Adrenal gland (tissue), 12 donors: ENCODE data around the gene GLIPR1. TPM values are rescaled to one million over a fixed set of nuclear protein-coding genes. Genes with fewer than 3 reads are reported as not detected.
A peak's percentile ranks its signal among the peaks of the same experiment; 100 is the strongest.

Experiments
- DNase-seq, 7 donors: peaks; one replicate each; pipeline ENCODE4 v3.0.0-alpha.2; 2019 to 2020
- H3K27ac ChIP-seq, 5 donors: fragments of 200-600 bp; sonication (generic) in 4 of 5; 1 replicate in 3 of 5; 2 replicates in 2 of 5; pipeline versions ENCODE4 v1.5.1 to v1.8.0; 2016 to 2020; ENCODE audit warnings: mild to moderate bottlenecking in 1 of 5
- H3K27me3 ChIP-seq: fragments of 200-600 bp; 2 replicates; pipeline ENCODE4 v1.8.0; 2021
- H3K36me3 ChIP-seq, 2 donors: fragments of 200-600 bp; replicated peaks in 1 of 2; 1 replicate in 1 of 2; 2 replicates in 1 of 2; pipeline versions ENCODE4 v1.5.1 to v1.8.0; 2018 to 2022
- H3K4me1 ChIP-seq, 2 donors: fragments of 200-600 bp; replicated peaks in 1 of 2; 1 replicate in 1 of 2; 2 replicates in 1 of 2; pipeline versions ENCODE4 v1.5.1 to v1.8.0; 2018 to 2021
- H3K4me3 ChIP-seq, 4 donors: fragments of 200-600 bp; sonication (generic) in 3 of 4; one replicate each; pipeline ENCODE4 v1.5.1; 2016 to 2018
- H3K9me3 ChIP-seq, 3 donors: fragments of 200-600 bp; sonication (generic) in 1 of 3; replicated peaks in 1 of 3; 1 replicate in 2 of 3; 2 replicates in 1 of 3; pipeline versions ENCODE4 v1.5.1 to v1.8.0; 2016 to 2021
- POLR2A ChIP-seq, 2 donors: fragments of 450-650 bp; IDR thresholded peaks; one replicate each; pipeline ENCODE4 v1.6.1; 2017; ENCODE audit warnings: antibody characterized with exemption in 2 of 2, mild to moderate bottlenecking in 2 of 2, moderate library complexity in 1 of 2
- WGBS, 4 donors: extraction: QIAGEN DNeasy Blood & Tissue Kit in 2 of 4; methylation state at CpG; one replicate each; pipeline versions ENCODE4 v1.1.5 to v1.1.7; 2013 to 2017; 5-methylcytosine and 5-hydroxymethylcytosine counted together
- intact Hi-C, 2 donors: fragments of 100-400 bp; cut with DNase I; formaldehyde crosslinking; loops; one replicate each; pipeline versions ENCODE4 v1.14.1 to v1.15.0; 2022 to 2023
- polyA plus RNA-seq, 3 donors: library from polyadenylated mRNA; stranded (reverse); fragments of 200-250 nt in 2 of 3; fragments of 350-450 nt in 1 of 3; fragmentation: Illumina TruSeq in 1 of 3; extraction: RNeasy Lipid Tissue Mini Kit (QIAGEN cat#74804) in 1 of 3; gene quantifications; one replicate each; pipeline ENCODE4 v1.2.3, GENCODE V29; 2013 to 2014
- total RNA-seq, 9 donors: library from RNA; depleted of rRNA in 4 of 9; stranded (reverse); fragments of >200 nt in 4 of 9; fragments of 120-200 nt in 1 of 9; fragmentation: NEBNext Ultra II Directional in 1 of 9; extraction: Animal tissue kit (Norgen Biotek cat#: 25700) in 1 of 9; gene quantifications; one replicate each; pipeline versions ENCODE4 v1.1.0 to v1.2.4, GENCODE V29; 2013 to 2023
- TF ChIP-seq, protein P1 (sequence below), 6 experiments: fragments of 450-650 bp in 4 of 6; fragments of 200-600 bp in 2 of 6; sonication (generic) in 1 of 6; IDR thresholded peaks; 1 replicate in 5 of 6; 2 replicates in 1 of 6; pipeline versions ENCODE4 v1.5.1 to v1.8.0; 2016 to 2021; ENCODE audit warnings: antibody characterized with exemption in 6 of 6, mild to moderate bottlenecking in 2 of 6, moderate library complexity in 1 of 6
- donor health status: healthy with polysubstance abuse.
- donor health status: Bipolar disorder and iron deficiency.
- donor health status: DM: yes; HTN: yes; CAD: no.
- donor health status: DM: no; HTN: no; CAD: no.
- donor health status: DM: no; HTN: no; CAD: no.
- donor health status: DM: yes; HTN: yes; CAD: no.

GLIPR1 gene
- total and polyA plus RNA-seq, 12 donors, result 5.6 to 48.5 (median 22.4) TPM

DNA sequence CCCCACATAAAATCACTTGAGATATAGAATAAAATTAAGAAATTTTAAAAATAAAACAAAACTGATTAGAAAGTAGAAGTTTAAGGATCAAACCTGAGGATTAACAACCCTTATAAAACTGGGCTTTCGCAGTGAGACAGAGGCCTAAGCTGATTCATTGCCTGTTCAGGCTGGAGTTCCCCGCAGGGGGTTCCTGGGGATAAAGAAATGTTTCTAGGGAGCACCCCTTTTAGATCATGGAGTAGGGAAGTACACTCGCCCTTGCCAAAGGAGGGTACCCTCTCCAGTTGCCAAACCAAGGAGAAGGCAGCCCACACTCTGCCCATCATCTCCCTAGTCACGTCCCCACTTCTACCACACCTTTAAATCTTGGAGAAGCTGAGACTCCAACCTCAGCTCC lies 6.8 kb downstream of the GLIPR1 start:
- no peaks in the 10 kb centered on the region for H3K36me3 ChIP-seq
- no peaks in the 10 kb centered on the region for H3K27me3 ChIP-seq
- WGBS, 4 donors, result 92 to 98% (median 94%) methylated on average over 4 of the region's 4 CpGs
- no peaks in the 10 kb centered on the region for H3K9me3 ChIP-seq
- DNase-seq, result no peak
- H3K4me1 ChIP-seq, result peaks cover 0 to 15% of the 10 kb centered on the region in 2 donors
- no peak overlapping the region for H3K4me3 ChIP-seq
- no peak for TF ChIP-seq POLR2A (IDR thresholded peaks at IDR 0.05)
- TF ChIP-seq, protein P1, sequence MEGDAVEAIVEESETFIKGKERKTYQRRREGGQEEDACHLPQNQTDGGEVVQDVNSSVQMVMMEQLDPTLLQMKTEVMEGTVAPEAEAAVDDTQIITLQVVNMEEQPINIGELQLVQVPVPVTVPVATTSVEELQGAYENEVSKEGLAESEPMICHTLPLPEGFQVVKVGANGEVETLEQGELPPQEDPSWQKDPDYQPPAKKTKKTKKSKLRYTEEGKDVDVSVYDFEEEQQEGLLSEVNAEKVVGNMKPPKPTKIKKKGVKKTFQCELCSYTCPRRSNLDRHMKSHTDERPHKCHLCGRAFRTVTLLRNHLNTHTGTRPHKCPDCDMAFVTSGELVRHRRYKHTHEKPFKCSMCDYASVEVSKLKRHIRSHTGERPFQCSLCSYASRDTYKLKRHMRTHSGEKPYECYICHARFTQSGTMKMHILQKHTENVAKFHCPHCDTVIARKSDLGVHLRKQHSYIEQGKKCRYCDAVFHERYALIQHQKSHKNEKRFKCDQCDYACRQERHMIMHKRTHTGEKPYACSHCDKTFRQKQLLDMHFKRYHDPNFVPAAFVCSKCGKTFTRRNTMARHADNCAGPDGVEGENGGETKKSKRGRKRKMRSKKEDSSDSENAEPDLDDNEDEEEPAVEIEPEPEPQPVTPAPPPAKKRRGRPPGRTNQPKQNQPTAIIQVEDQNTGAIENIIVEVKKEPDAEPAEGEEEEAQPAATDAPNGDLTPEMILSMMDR (IDR thresholded peaks at IDR 0.05), result no peak
- no peak overlapping the region for H3K27ac ChIP-seq
- intact Hi-C loops, result no loop called here

DNA sequence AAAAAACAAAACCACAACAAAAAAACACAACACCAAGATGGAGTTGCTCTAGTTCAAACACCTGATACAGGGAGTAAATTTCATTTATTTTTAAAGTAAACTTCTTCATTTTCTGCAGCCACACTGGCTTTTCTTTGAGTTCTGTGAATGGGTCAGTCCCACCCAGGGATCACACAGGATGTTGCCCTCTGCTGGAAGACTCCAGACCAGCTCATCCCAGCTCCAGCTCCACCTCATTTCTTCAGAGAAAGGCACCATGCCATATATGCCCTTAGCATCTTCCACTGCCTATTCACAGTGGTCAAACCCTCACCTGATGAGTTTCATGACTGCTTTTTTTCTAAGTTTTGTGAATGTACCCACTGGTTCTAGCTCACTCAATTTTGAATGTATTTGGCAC lies 8.0 kb downstream of the GLIPR1 start:
- no peak overlapping the region for H3K4me3 ChIP-seq
- TF ChIP-seq POLR2A (IDR thresholded peaks at IDR 0.05), result no peak
- TF ChIP-seq, protein P1 (IDR thresholded peaks at IDR 0.05), result peak in 5 of 6 experiments; percentile 28 to 43 (median 40)
- H3K36me3 ChIP-seq, result peaks cover 0 to 5% of the 10 kb centered on the region in 2 donors
- no peaks in the 10 kb centered on the region for H3K9me3 ChIP-seq
- peaks cover 0 to 15% of the 10 kb centered on the region in 2 donors for H3K4me1 ChIP-seq
- no peak overlapping the region for H3K27ac ChIP-seq
- H3K27me3 ChIP-seq, result no peaks in the 10 kb centered on the region
- intact Hi-C loops, result no loop called here
- DNase-seq, result peak in 4 of 7 donors; percentile 35 to 66 (median 46)

DNA sequence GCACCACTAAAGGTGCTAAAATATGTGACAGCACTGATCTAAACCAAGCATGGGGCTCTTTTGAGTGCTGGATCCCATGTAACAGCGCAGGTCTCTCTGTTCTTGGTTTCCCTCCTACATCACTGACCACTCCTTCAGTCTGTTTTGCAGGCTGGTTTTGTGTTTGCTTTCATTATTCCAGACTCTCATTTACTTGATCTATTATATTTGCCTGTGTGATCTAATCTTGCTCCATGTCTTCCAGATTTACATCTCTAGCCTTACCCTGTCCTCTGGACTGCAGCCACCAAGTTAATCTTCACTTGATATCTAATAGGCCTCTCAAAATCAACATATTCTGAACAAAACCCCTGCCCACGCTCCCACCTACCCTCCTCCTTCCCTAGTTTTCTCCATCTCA lies 8.6 kb downstream of the GLIPR1 start:
- no peak for DNase-seq
- H3K27ac ChIP-seq, result no peak overlapping the region
- 85 to 98% (median 90%) methylated on average over 2 of the region's 2 CpGs for WGBS, 4 donors
- intact Hi-C loops, result no loop called here
- H3K4me3 ChIP-seq, result no peak overlapping the region
- TF ChIP-seq POLR2A (IDR thresholded peaks at IDR 0.05), result no peak
- TF ChIP-seq, protein P1 (IDR thresholded peaks at IDR 0.05), result no peak
- H3K27me3 ChIP-seq, result no peaks in the 10 kb centered on the region
- no peaks in the 10 kb centered on the region for H3K9me3 ChIP-seq
- peaks cover 0 to 10% of the 10 kb centered on the region in 2 donors for H3K4me1 ChIP-seq
- peaks cover 0 to 5% of the 10 kb centered on the region in 2 donors for H3K36me3 ChIP-seq

DNA sequence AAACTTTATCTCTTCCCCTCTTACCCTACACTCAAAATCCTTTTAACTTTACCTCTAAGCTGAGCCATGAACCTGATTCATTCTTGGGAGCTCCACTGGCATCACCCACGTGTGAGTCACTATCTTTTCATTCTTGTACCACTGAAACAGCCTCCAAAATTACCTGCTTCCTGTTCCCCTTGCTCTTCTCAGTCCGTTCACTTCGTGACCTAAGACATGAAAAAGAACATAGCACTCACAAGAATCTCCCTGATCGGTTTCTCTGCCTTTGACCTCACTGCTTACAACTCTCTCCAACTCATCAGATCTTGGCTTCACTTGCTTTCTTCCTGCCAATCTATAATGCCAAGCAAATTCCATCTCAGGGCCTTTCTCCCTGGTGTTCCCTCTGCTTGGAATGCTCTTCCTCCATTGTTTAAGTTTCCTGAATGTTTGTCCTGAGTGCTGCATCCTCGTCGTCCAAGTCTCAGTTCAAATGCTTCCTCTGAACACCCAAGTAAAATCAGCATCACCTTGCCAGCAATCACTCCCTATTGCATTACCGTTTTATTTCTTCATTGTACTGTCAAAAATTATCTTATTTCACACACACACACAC lies 9.2 kb downstream of the GLIPR1 start:
- Histone ChIP-seq H3K27me3 (no peaks in the 10 kb centered on the region), H3K4me3 (no peak overlapping the region), H3K9me3 (no peaks in the 10 kb centered on the region), H3K27ac (no peak overlapping the region), H3K36me3 (peaks cover 0 to 5% of the 10 kb centered on the region in 2 donors), H3K4me1 (peaks cover 0 to 7% of the 10 kb centered on the region in 2 donors)
- WGBS, 4 donors, result 59 to 63% (median 62%) methylated on average over 7 of the region's 7 CpGs
- TF ChIP-seq POLR2A (IDR thresholded peaks at IDR 0.05), result no peak
- TF ChIP-seq, protein P1 (IDR thresholded peaks at IDR 0.05), result no peak
- intact Hi-C loops, result no loop called here
- DNase-seq, result no peak
